ENCODE data around the gene GNA14.

Gene GNA14

GRCh38 chr9:77562019-77562748, 85.9 kb downstream of the GNA14 start:
- Histone ChIP-seq H3K4me3 (IDR thresholded peaks at IDR 0.05; ENCODE audit: insufficient read depth, low read depth, low read length) (no peak overlapping the region), H3K79me2 (ENCODE audit: insufficient read depth, low read depth) (no peaks in the 10 kb centered on the region), H3K4me1 (ENCODE audit: low read depth, poor library complexity, severe bottlenecking) (no peaks in the 10 kb centered on the region), H3K36me3 (ENCODE audit: insufficient read depth) (no peaks in the 10 kb centered on the region), H3K27ac (no peak overlapping the region), H4K20me1 (ENCODE audit: insufficient read depth) (no peaks in the 10 kb centered on the region), H2AFZ (ENCODE audit: low read depth) (no peak overlapping the region; the same call in 1 of the 2 replicates), H3K4me2 (no peak overlapping the region), H3K27me3 (ENCODE audit: insufficient read depth, low read depth) (no peaks in the 10 kb centered on the region), H3K9ac (no peak overlapping the region)
- TF ChIP-seq, protein P1, sequence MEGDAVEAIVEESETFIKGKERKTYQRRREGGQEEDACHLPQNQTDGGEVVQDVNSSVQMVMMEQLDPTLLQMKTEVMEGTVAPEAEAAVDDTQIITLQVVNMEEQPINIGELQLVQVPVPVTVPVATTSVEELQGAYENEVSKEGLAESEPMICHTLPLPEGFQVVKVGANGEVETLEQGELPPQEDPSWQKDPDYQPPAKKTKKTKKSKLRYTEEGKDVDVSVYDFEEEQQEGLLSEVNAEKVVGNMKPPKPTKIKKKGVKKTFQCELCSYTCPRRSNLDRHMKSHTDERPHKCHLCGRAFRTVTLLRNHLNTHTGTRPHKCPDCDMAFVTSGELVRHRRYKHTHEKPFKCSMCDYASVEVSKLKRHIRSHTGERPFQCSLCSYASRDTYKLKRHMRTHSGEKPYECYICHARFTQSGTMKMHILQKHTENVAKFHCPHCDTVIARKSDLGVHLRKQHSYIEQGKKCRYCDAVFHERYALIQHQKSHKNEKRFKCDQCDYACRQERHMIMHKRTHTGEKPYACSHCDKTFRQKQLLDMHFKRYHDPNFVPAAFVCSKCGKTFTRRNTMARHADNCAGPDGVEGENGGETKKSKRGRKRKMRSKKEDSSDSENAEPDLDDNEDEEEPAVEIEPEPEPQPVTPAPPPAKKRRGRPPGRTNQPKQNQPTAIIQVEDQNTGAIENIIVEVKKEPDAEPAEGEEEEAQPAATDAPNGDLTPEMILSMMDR (conservative IDR thresholded peaks at IDR 0.05; ENCODE audit: low read depth, low read length) = no peak

DNA sequence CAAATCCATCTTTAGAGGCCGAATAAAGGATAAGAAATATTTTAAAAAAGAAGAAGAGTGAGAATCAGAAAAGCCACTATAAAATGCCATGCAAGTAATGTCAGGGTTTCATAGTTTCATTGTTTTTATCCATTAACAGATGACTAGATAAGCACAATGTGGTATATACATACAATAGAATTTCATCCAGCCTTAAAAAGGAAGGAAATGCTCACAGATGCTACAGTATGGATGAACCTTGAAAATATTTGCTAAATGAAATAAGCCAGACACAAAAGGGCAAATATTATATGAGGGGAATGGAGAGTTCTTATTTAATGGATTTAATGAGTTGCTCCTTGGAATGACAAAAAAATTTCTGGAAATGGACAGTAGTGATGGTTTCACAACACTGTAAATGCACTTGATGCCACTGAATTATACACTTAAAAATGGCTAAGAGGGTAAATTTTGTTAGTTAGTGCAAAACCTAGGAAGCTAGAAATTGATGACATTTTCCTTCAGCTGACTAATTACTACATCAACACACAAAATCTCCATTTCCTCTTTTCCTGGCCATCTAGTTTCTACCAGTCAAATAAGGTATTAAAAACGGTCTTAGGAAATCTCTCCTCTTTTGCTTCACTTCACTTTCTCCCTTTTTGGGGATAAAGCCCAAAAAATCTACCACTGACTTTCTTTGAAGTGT, 86.6 kb downstream of the GNA14 start:
- H3K9ac ChIP-seq = no peak overlapping the region
- no peak overlapping the region; the same call in 1 of the 2 replicates for H2AFZ ChIP-seq (ENCODE audit: low read depth)
- H3K27me3 ChIP-seq (ENCODE audit: insufficient read depth, low read depth) = no peaks in the 10 kb centered on the region
- H4K20me1 ChIP-seq (ENCODE audit: insufficient read depth) = no peaks in the 10 kb centered on the region
- no peaks in the 10 kb centered on the region for H3K4me1 ChIP-seq (ENCODE audit: low read depth, poor library complexity, severe bottlenecking)
- no peak overlapping the region for H3K4me3 ChIP-seq (IDR thresholded peaks at IDR 0.05; ENCODE audit: insufficient read depth, low read depth, low read length)
- TF ChIP-seq, protein P1 (conservative IDR thresholded peaks at IDR 0.05; ENCODE audit: low read depth, low read length) = no peak
- no peak overlapping the region for H3K4me2 ChIP-seq
- no peaks in the 10 kb centered on the region for H3K36me3 ChIP-seq (ENCODE audit: insufficient read depth)
- no peaks in the 10 kb centered on the region for H3K79me2 ChIP-seq (ENCODE audit: insufficient read depth, low read depth)
- H3K27ac ChIP-seq = no peak overlapping the region

GRCh38 chr9:77556396-77556795, 91.7 kb downstream of the GNA14 start:
- Histone ChIP-seq H3K9ac (no peak overlapping the region), H3K4me1 (ENCODE audit: low read depth, poor library complexity, severe bottlenecking) (no peaks in the 10 kb centered on the region), H3K4me2 (no peak overlapping the region), H2AFZ (ENCODE audit: low read depth) (no peak overlapping the region), H3K27ac (no peak overlapping the region), H4K20me1 (ENCODE audit: insufficient read depth) (no peaks in the 10 kb centered on the region), H3K36me3 (ENCODE audit: insufficient read depth) (no peaks in the 10 kb centered on the region), H3K79me2 (ENCODE audit: insufficient read depth, low read depth) (no peaks in the 10 kb centered on the region), H3K4me3 (IDR thresholded peaks at IDR 0.05; ENCODE audit: insufficient read depth, low read depth, low read length) (no peak overlapping the region), H3K27me3 (ENCODE audit: insufficient read depth, low read depth) (no peaks in the 10 kb centered on the region)
- TF ChIP-seq, protein P1 (conservative IDR thresholded peaks at IDR 0.05; ENCODE audit: low read depth, low read length) = no peak

GRCh38 chr9:77554586-77555105, 93.5 kb downstream of the GNA14 start:
- Histone ChIP-seq H3K4me2 (no peak overlapping the region), H4K20me1 (ENCODE audit: insufficient read depth) (no peaks in the 10 kb centered on the region), H3K79me2 (ENCODE audit: insufficient read depth, low read depth) (no peaks in the 10 kb centered on the region), H3K27ac (no peak overlapping the region), H3K27me3 (ENCODE audit: insufficient read depth, low read depth) (no peaks in the 10 kb centered on the region), H3K9ac (no peak overlapping the region), H2AFZ (ENCODE audit: low read depth) (no peak overlapping the region), H3K4me3 (IDR thresholded peaks at IDR 0.05; ENCODE audit: insufficient read depth, low read depth, low read length) (no peak overlapping the region), H3K36me3 (ENCODE audit: insufficient read depth) (no peaks in the 10 kb centered on the region), H3K4me1 (ENCODE audit: low read depth, poor library complexity, severe bottlenecking) (no peaks in the 10 kb centered on the region)
- TF ChIP-seq, protein P1 (conservative IDR thresholded peaks at IDR 0.05; ENCODE audit: low read depth, low read length) = no peak
